ENCODE results near the gene NDUFB5. TPM values are rescaled to one million over a fixed set of nuclear protein-coding genes. Genes with fewer than 3 reads are reported as not detected.

The NDUFB5 gene
- total and polyA plus RNA-seq, 2 donors from 2014 or later = 102 to 290 TPM

DNA sequence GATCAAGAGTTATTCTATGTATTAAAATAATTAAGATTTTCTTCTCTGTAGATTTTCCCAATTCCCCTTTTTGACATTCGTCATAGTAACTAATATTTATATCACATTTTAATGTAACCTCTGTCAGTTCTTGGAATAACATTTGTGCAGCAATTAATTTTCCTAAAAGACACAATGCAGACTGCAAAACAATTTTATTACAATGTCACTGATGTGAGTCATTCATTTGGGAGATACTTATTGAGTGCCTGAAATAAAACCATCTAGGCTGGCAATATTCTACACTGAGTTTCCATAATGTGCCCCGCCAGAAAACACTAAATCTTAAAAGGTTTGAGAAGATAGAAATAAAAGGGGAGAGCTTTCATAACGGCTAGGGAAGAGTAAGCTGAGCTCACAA is 41.6 kb downstream of the NDUFB5 start:
- intact Hi-C loops (cut with DNase I) = no loop called here
- Histone ChIP-seq H3K27ac (ENCODE audit: low read depth in 2 of 2, low read length in 2 of 2) (no peak overlapping the region), H3K27me3 (ENCODE audit: control insufficient read depth, insufficient read depth, low read length) (no peaks in the 10 kb centered on the region), H3K36me3 (ENCODE audit: control insufficient read depth in 2 of 3, insufficient read depth in 3 of 3, low read length in 3 of 3) (no peaks in the 10 kb centered on the region), H3K9me3 (ENCODE audit: control insufficient read depth in 2 of 3, insufficient read depth in 1 of 3, low read length in 3 of 3) (no peaks in the 10 kb centered on the region), H3K4me3 (ENCODE audit: low read length in 3 of 3) (no peak overlapping the region), H3K4me1 (ENCODE audit: control insufficient read depth in 2 of 3, insufficient read depth in 2 of 3, low read depth in 1 of 3, low read length in 3 of 3) (no peaks in the 10 kb centered on the region), H3K9ac (ENCODE audit: low read length in 3 of 3) (no peak overlapping the region)
- FAIRE-seq (no peak), DNase-seq (no peak)
- TF ChIP-seq, protein P1, sequence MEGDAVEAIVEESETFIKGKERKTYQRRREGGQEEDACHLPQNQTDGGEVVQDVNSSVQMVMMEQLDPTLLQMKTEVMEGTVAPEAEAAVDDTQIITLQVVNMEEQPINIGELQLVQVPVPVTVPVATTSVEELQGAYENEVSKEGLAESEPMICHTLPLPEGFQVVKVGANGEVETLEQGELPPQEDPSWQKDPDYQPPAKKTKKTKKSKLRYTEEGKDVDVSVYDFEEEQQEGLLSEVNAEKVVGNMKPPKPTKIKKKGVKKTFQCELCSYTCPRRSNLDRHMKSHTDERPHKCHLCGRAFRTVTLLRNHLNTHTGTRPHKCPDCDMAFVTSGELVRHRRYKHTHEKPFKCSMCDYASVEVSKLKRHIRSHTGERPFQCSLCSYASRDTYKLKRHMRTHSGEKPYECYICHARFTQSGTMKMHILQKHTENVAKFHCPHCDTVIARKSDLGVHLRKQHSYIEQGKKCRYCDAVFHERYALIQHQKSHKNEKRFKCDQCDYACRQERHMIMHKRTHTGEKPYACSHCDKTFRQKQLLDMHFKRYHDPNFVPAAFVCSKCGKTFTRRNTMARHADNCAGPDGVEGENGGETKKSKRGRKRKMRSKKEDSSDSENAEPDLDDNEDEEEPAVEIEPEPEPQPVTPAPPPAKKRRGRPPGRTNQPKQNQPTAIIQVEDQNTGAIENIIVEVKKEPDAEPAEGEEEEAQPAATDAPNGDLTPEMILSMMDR (IDR thresholded peaks at IDR 0.05; ENCODE audit: borderline replicate concordance, extremely low read depth, insufficient read depth) = no peak

GRCh38 chr3:179651687-179652446 is 47.3 kb downstream of the NDUFB5 start:
- intact Hi-C loops (cut with DNase I) = no loop called here
- Histone ChIP-seq H3K9me3 (ENCODE audit: control insufficient read depth in 2 of 3, insufficient read depth in 1 of 3, low read length in 3 of 3) (no peaks in the 10 kb centered on the region), H3K4me3 (ENCODE audit: low read length in 3 of 3) (peak overlapping the region; percentile 48 to 82 (median 57)), H3K4me1 (ENCODE audit: control insufficient read depth in 2 of 3, insufficient read depth in 2 of 3, low read depth in 1 of 3, low read length in 3 of 3) (peaks cover 0 to 2% (median 0%) of the 10 kb centered on the region in 3 donors), H3K9ac (ENCODE audit: low read length in 3 of 3) (peak overlapping the region in 1 of 3 donors; percentile 49), H3K27me3 (ENCODE audit: control insufficient read depth, insufficient read depth, low read length) (no peaks in the 10 kb centered on the region), H3K36me3 (ENCODE audit: control insufficient read depth in 2 of 3, insufficient read depth in 3 of 3, low read length in 3 of 3) (no peaks in the 10 kb centered on the region), H3K27ac (ENCODE audit: low read depth in 2 of 2, low read length in 2 of 2) (peak overlapping the region in 1 of 2 donors; percentile 81)
- DNase-seq = no peak
- TF ChIP-seq, protein P1 (IDR thresholded peaks at IDR 0.05; ENCODE audit: borderline replicate concordance, extremely low read depth, insufficient read depth) = no peak
- FAIRE-seq = no peak

DNA sequence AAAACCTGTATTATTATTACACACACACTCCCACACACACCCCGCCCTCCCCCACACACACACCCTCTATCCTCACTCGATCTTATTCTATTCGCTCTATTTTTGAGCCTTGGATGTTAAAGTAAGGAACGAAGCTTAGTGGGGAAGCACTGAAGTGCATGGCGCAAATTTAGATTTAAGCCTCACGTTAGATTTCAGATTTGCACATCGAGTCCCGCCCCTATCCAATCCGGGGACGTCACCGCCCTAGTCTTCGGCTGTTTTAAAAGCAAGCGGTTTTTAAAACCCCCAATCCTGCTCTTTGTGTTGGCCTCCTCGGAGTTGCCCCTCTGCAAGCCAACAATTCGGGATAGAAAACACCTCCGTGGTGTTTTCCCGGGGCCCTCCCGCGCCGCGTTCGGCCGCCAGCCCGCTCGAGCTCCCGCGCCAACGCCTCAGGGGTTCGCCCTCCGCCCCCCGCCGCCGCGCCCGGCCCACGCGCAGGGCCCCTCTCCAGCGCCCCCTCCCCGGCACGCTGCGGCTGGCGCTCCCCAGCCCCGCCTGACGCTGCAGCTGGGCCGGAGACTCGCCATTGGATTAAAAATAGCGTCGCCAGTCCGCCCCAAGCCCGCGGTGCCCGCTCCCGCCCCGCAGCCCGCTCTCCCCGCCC is 48.0 kb downstream of the NDUFB5 start, which contains the start of gene USP13:
Gene USP13, plus strand, starts transcription at position 594 of the 649 bp plus-strand sequence. CDS start 186 bp downstream, outside the sequence.
- Histone ChIP-seq H3K9me3 (ENCODE audit: control insufficient read depth in 2 of 3, insufficient read depth in 1 of 3, low read length in 3 of 3) (no peaks in the 10 kb centered on the region), H3K4me1 (ENCODE audit: control insufficient read depth in 2 of 3, insufficient read depth in 2 of 3, low read depth in 1 of 3, low read length in 3 of 3) (peaks cover 0 to 2% (median 0%) of the 10 kb centered on the region in 3 donors), H3K27ac (ENCODE audit: low read depth in 2 of 2, low read length in 2 of 2) (peak within 1 kb of the TSS; percentile 80 to 91), H3K4me3 (ENCODE audit: low read length in 3 of 3) (peak within 1 kb of the TSS; percentile 70 to 84 (median 82)), H3K27me3 (ENCODE audit: control insufficient read depth, insufficient read depth, low read length) (no peaks in the 10 kb centered on the region), H3K36me3 (ENCODE audit: control insufficient read depth in 2 of 3, insufficient read depth in 3 of 3, low read length in 3 of 3) (no peaks in the 10 kb centered on the region), H3K9ac (ENCODE audit: low read length in 3 of 3) (peak within 1 kb of the TSS; percentile 54 to 82 (median 69))
- intact Hi-C loops (cut with DNase I) = no loop called here
- FAIRE-seq (no peak), DNase-seq (peak; percentile 83 to 92 (median 85))
- TF ChIP-seq, protein P1 (IDR thresholded peaks at IDR 0.05; ENCODE audit: borderline replicate concordance, extremely low read depth, insufficient read depth) = no peak
